Heart left ventricle (tissue), 16 donors: ENCODE measurements around the gene AMFR. TPM values are rescaled to one million over a fixed set of nuclear protein-coding genes. Genes with fewer than 3 reads are reported as not detected.

Experiments
- ATAC-seq, 4 donors: fragments of 200-7000 bp; cut with Tn5 transposase; one replicate each; pipeline ENCODE4 v1.9.1; 2020 to 2022; ENCODE audit warnings: moderate library complexity in 4 of 4, mild to moderate bottlenecking in 3 of 4, moderate number of reproducible peaks in 1 of 4
- DNase-seq, 5 donors: peaks; one replicate each; pipeline ENCODE4 v3.0.0-alpha.2; 2020
- H3K27ac ChIP-seq, 12 donors: fragments of 200-600 bp; sonication (generic) in 4 of 12; one replicate each; pipeline versions ENCODE4 v1.5.0 to v1.8.0; 2016 to 2022; ENCODE audit warnings: mild to moderate bottlenecking in 2 of 12
- H3K27me3 ChIP-seq, 9 donors: fragments of 200-600 bp; sonication (generic) in 2 of 9; one replicate each; pipeline versions ENCODE4 v1.5.1 to v1.8.0; 2016 to 2022; ENCODE audit warnings: mild to moderate bottlenecking in 3 of 9
- H3K36me3 ChIP-seq, 9 donors: fragments of 200-600 bp; sonication (generic) in 2 of 9; one replicate each; pipeline versions ENCODE4 v1.5.0 to v1.8.0; 2018 to 2022; ENCODE audit warnings: mild to moderate bottlenecking in 2 of 9
- H3K4me1 ChIP-seq, 12 donors: fragments of 200-600 bp; sonication (generic) in 4 of 12; one replicate each; pipeline versions ENCODE4 v1.5.0 to v1.8.0; 2016 to 2022; ENCODE audit warnings: mild to moderate bottlenecking in 3 of 12
- H3K4me3 ChIP-seq, 12 donors: fragments of 200-600 bp; sonication (generic) in 4 of 12; one replicate each; pipeline versions ENCODE4 v1.5.0 to v1.8.0; 2017 to 2022; ENCODE audit warnings: mild to moderate bottlenecking in 9 of 12, moderate library complexity in 4 of 12
- H3K9me3 ChIP-seq, 12 donors: fragments of 200-600 bp; sonication (generic) in 4 of 12; one replicate each; pipeline versions ENCODE4 v1.5.0 to v1.8.0; 2016 to 2022; ENCODE audit warnings: mild to moderate bottlenecking in 1 of 12
- POLR2A ChIP-seq, 2 donors: fragments of 450-650 bp; IDR thresholded peaks; one replicate each; pipeline ENCODE4 v1.6.1; 2017; ENCODE audit warnings: antibody characterized with exemption in 2 of 2, mild to moderate bottlenecking in 2 of 2, moderate library complexity in 2 of 2
- WGBS, 4 donors: extraction: QIAGEN DNeasy Blood & Tissue Kit in 2 of 4; methylation state at CpG; one replicate each; pipeline versions ENCODE4 v1.1.5 to v1.1.7; 2013 to 2018; 5-methylcytosine and 5-hydroxymethylcytosine counted together
- intact Hi-C, 10 donors: fragments of 100-400 bp; cut with DNase I; formaldehyde crosslinking; loops; one replicate each; pipeline versions ENCODE4 v1.11.1 to v1.14.2; 2022
- polyA plus RNA-seq, 2 donors: library from polyadenylated mRNA; stranded (reverse); fragments of 200-250 nt; gene quantifications; one replicate each; pipeline ENCODE4 v1.2.3, GENCODE V29; 2013
- total RNA-seq, 9 donors: library from RNA; depleted of rRNA in 2 of 9; stranded (reverse); fragments of >200 nt in 2 of 9; fragmentation: NEBNext Ultra II Directional in 3 of 9; extraction: Animal tissue kit (Norgen Biotek cat#: 25700) in 3 of 9; gene quantifications; one replicate each; pipeline versions ENCODE4 v1.1.0 to v1.2.4, GENCODE V29; 2016 to 2023
- TF ChIP-seq, protein P1 (sequence below), 12 donors: fragments of 200-600 bp; sonication (generic) in 4 of 12; IDR thresholded peaks; one replicate each; pipeline versions ENCODE4 v1.5.0 to v1.8.0; 2018 to 2022; ENCODE audit warnings: antibody characterized with exemption in 12 of 12, mild to moderate bottlenecking in 5 of 12
- donor health status: ischemic (EF 13 %, LVEDD 7.1; RV severe dilation, severe dysfunction).
- donor health status: healthy with polysubstance abuse.
- donor health status: DM: no; HTN: yes; CAD: no.
- donor health status: DM: no; HTN: no; CAD: no.
- donor health status: ischemic (EF 25% LVEDD 6.9; RV normal size, moderate dysfunction).
- donor health status: ischemic (EF 25% LVEDD 5.7; RV mildly dilated, moderate dysfunction).
- donor health status: healthy.
- donor health status: DM: yes; HTN: yes; CAD: no.
- donor health status: ischemic (EF 35%, LVEDD 5.7; RV mildly dilated, moderate dysfunction).
- donor health status: nonischemic (EF 11% LVEDD 7.7; RV severe dilation, severe dysfunction).
- donor health status: DM: yes; HTN: yes; CAD: no.
- donor health status: PGD.
- donor health status: ischemic (EF 29% LVEDD 5.4; RV normal size, mild dysfunction).
- donor health status: nonischemic (EF 23%, LVEDD 6.1; RV moderate dilation, normal function).

Gene AMFR
- total and polyA plus RNA-seq, 11 donors, result 26.4 to 146 (median 84.8) TPM

- Histone ChIP-seq H3K27me3 (no peaks in the 10 kb centered on the region), H3K4me3 (no peak overlapping the region), H3K4me1 (peaks cover 0 to under 1% (median 0%) of the 10 kb centered on the region in 12 donors), H3K27ac (no peak overlapping the region), H3K36me3 (peaks cover 5 to 94% (median 76%) of the 10 kb centered on the region in 9 donors), H3K9me3 (no peaks in the 10 kb centered on the region)
- ATAC-seq, result no peak
- WGBS, 4 donors, result 74 to 90% (median 86%) methylated on average over 7 of the region's 7 CpGs
- TF ChIP-seq POLR2A (IDR thresholded peaks at IDR 0.05), result no peak
- TF ChIP-seq, protein P1, sequence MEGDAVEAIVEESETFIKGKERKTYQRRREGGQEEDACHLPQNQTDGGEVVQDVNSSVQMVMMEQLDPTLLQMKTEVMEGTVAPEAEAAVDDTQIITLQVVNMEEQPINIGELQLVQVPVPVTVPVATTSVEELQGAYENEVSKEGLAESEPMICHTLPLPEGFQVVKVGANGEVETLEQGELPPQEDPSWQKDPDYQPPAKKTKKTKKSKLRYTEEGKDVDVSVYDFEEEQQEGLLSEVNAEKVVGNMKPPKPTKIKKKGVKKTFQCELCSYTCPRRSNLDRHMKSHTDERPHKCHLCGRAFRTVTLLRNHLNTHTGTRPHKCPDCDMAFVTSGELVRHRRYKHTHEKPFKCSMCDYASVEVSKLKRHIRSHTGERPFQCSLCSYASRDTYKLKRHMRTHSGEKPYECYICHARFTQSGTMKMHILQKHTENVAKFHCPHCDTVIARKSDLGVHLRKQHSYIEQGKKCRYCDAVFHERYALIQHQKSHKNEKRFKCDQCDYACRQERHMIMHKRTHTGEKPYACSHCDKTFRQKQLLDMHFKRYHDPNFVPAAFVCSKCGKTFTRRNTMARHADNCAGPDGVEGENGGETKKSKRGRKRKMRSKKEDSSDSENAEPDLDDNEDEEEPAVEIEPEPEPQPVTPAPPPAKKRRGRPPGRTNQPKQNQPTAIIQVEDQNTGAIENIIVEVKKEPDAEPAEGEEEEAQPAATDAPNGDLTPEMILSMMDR (IDR thresholded peaks at IDR 0.05), result no peak
- DNase-seq, result no peak
- intact Hi-C loops, result no loop called here
These were observed 16.8 kb downstream of the AMFR start for GRCh38 chr16:56408379-56409098.

DNA sequence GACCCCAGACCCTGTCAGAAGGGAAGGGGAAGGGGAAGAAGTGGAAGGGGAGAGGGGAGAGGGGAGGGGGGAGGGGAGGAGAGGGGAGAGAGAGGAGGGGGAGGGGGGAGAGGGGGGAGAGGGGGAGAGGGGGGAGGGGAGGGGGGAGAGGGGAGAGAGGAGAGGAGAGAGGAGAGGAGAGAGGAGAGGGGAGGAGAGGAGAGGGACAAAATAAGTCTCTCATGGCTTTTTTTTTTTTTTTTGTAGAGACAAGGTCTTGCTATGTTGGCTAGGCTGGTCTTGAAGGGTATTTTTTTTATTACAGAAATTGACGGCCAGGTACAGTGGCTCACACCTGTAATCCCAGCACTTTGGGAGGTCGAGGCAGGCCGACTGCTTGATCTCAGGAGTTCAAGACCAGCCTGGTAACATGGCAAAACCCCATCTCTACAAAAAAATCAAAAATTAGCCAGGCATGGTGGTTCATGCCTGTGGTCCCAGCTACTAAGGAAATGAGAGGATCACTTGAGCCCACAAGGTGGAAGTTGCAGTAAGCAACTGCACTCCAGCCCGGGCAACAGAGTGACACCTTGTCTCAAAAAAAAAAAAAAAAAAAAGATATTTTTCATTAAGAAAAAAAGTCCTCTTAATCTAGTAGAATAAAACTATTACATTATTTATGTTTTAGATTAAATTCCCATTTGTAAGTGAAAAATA, 19.2 kb downstream of the AMFR start:
- intact Hi-C loops, result no loop called here
- Histone ChIP-seq H3K9me3 (no peaks in the 10 kb centered on the region), H3K4me3 (no peak overlapping the region), H3K4me1 (no peaks in the 10 kb centered on the region), H3K36me3 (peaks cover 8 to 94% (median 77%) of the 10 kb centered on the region in 9 donors), H3K27ac (no peak overlapping the region), H3K27me3 (no peaks in the 10 kb centered on the region)
- WGBS, 4 donors, result 72 to 98% (median 82%) methylated on average over 4 of the region's 4 CpGs
- TF ChIP-seq, protein P1 (IDR thresholded peaks at IDR 0.05), result no peak
- TF ChIP-seq POLR2A (IDR thresholded peaks at IDR 0.05), result no peak
- ATAC-seq (no peak), DNase-seq (no peak)

DNA sequence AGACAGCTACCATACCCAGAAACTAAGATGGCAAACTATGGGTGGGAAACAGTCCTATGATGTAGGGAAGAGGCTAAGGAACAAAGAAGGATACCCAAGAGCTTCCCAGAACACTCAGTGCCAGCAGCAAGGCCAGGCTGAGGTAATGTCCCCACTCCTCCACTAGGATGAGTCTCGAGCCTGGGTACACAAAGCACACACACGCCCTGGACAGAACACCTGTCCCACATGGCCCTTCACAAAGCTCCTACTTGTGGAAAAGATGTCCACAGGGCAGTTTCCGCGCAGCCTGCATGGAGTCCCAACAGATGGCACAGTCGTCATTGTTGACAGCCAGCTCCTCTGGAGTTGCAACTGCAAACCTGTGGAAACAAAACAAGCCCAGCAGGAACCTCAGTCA, 23.9 kb downstream of the AMFR start:
- intact Hi-C loops, result no loop called here
- Histone ChIP-seq H3K27me3 (no peaks in the 10 kb centered on the region), H3K36me3 (peaks cover 6 to 85% (median 67%) of the 10 kb centered on the region in 9 donors), H3K27ac (no peak overlapping the region), H3K4me1 (peaks cover 0 to 3% (median 0%) of the 10 kb centered on the region in 12 donors), H3K9me3 (no peaks in the 10 kb centered on the region), H3K4me3 (no peak overlapping the region)
- DNase-seq (no peak), ATAC-seq (no peak)
- WGBS, 4 donors, result 77 to 92% (median 88%) methylated on average over 5 of the region's 5 CpGs
- TF ChIP-seq, protein P1 (IDR thresholded peaks at IDR 0.05), result no peak
- TF ChIP-seq POLR2A (IDR thresholded peaks at IDR 0.05), result no peak

GRCh38 chr16:56400458-56400857, 24.9 kb downstream of the AMFR start:
- H3K27me3 ChIP-seq, result no peaks in the 10 kb centered on the region
- no peak for DNase-seq
- peaks cover 0 to 3% (median 0%) of the 10 kb centered on the region in 12 donors for H3K4me1 ChIP-seq
- TF ChIP-seq, protein P1 (IDR thresholded peaks at IDR 0.05), result no peak
- TF ChIP-seq POLR2A (IDR thresholded peaks at IDR 0.05), result no peak
- no peaks in the 10 kb centered on the region for H3K9me3 ChIP-seq
- 72 to 84% (median 78%) methylated on average over 5 of the region's 5 CpGs for WGBS, 4 donors
- intact Hi-C loops, result no loop called here
- H3K36me3 ChIP-seq, result peaks cover 6 to 80% (median 65%) of the 10 kb centered on the region in 9 donors
- H3K4me3 ChIP-seq, result no peak overlapping the region
- no peak for ATAC-seq
- no peak overlapping the region for H3K27ac ChIP-seq
